ENCODE data around the gene QRICH2. TPM values are rescaled to one million over a fixed set of nuclear protein-coding genes. Genes with fewer than 3 reads are reported as not detected.

Gene QRICH2
- total and polyA plus RNA-seq, 2 of the 4 experiments (the other 2 are of a cell fraction), result 4.3 to 4.8 TPM

DNA sequence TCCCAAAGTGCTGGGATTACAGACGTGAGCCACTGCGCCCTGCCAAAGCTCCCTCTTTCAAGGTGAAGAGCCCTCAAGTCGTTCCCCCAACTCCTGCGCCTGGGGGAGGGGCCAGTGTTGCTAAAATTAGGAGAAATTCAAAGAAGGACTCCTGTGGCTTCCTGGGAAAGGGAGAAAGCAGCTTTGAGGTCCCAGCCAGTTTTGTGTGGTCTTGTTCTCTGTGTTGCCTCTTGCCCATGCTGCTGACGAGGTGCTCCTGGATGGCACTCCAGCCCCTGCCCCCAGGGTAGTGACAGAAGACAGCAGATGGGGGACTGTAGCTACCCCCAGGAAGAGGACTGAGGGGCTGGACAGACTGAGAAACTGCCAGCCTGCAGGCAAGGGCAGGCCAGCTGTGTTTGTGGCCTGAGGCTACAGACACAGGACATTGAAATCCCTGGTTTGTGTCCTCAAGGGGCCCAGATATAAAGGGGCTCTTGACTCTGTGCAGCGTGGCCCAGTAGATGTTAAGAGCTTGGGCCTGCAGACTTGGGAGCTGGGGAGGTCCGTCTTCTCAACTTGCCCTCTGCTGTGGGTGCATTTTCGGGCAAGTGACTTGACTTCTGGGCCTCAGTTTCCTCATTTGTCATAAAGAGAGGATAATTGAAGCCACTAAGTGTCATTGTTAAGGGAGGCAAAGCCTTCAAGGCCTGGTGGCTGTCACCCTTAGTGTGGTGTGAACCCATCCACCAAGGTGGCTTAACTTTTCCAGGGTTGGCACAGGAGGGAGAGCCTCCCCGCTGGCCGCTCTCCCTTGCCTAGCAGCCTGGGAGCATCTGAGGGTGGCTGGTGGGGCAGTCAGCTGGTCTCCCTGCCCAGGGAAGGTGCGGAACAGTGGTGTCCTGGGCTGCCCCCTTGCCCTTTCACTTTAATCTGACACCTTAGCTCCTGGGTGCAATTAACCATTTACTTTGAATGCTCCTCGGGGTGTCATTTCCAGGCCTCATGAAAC is 38.8 kb downstream of the QRICH2 start:
- Histone ChIP-seq H2AFZ (replicated peaks; ENCODE audit: low read length, poor library complexity) (no peak overlapping the region), H3K18ac (ENCODE audit: low read depth, low read length) (no peak overlapping the region), H3K27ac (ENCODE audit: insufficient read depth, low read length) (no peak overlapping the region), H2AK5ac (ENCODE audit: low read depth, low read length) (no peak overlapping the region), H3K56ac (ENCODE audit: extremely low read depth, insufficient read depth, low read length) (no peak overlapping the region), H4K5ac (ENCODE audit: low read depth, low read length) (no peak overlapping the region), H4K91ac (ENCODE audit: insufficient read depth, low read depth, low read length) (no peak overlapping the region), H2BK120ac (ENCODE audit: low read depth, low read length) (no peak overlapping the region), H2BK15ac (ENCODE audit: low read depth, low read length) (no peak overlapping the region), H2BK20ac (ENCODE audit: low read depth, low read length) (no peak overlapping the region), H3K79me1 (ENCODE audit: low read depth in 1 of 2, low read length in 2 of 2) (peaks cover 32 to 58% of the 10 kb centered on the region in 2 experiments), H4K20me1 (ENCODE audit: insufficient read depth, low read length) (no peaks in the 10 kb centered on the region), H3K4me1 (ENCODE audit: control insufficient read depth, insufficient read depth, low read length) (peaks cover 13% of the 10 kb centered on the region), H3K14ac (replicated peaks; ENCODE audit: low read depth, low read length) (no peak overlapping the region), H4K8ac (ENCODE audit: low read depth in 2 of 2, low read length in 2 of 2) (no peak overlapping the region), H3K27me3 (ENCODE audit: control insufficient read depth, insufficient read depth, low read length) (no peaks in the 10 kb centered on the region), H3K9me3 (ENCODE audit: control insufficient read depth, insufficient read depth, low read length) (no peaks in the 10 kb centered on the region), H3K4me2 (ENCODE audit: low read depth, low read length) (no peak overlapping the region), H3K23ac (ENCODE audit: low read depth, low read length) (0 out of 2 replicates have a peak overlapping the region, but pooled peaks have one; percentile 32), H3K9me1 (ENCODE audit: insufficient read depth, low read length) (peaks cover 5% of the 10 kb centered on the region; the same call in 1 of the 2 replicates), H2AK9ac (replicated peaks; ENCODE audit: low read depth, low read length, poor library complexity) (peak overlapping the region; percentile 20), H3K9ac (ENCODE audit: low read depth, low read length) (no peak overlapping the region), H3K4ac (ENCODE audit: low read depth, low read length) (no peak overlapping the region; the same call in 1 of the 2 replicates), H3K4me3 (ENCODE audit: insufficient read depth, low read depth, low read length) (no peak overlapping the region), H3K36me3 (ENCODE audit: control insufficient read depth, insufficient read depth, low read length) (peaks cover 8% of the 10 kb centered on the region), H2BK5ac (ENCODE audit: low read depth, low read length, poor library complexity, severe bottlenecking) (no peak overlapping the region)
- ATAC-seq (ENCODE audit: low read depth) (no peak), DNase-seq (no peak)
- 83% methylated on average over 1 of the region's 12 CpGs; no CpG with 5 or more reads in 1 of the 2 experiments for WGBS, 2 experiments (ENCODE audit: extremely low coverage in 2 of 2, insufficient read length in 1 of 2)
- in situ Hi-C loops (cut with MboI; ENCODE audit: low sequenced_read_pairs) (no loop called here), intact Hi-C loops (cut with micrococcal nuclease) (loop anchor here (5.0 kb wide), 1 partner anchor 132 kb away; no protein-coding TSS in a partner anchor), dilution Hi-C loops (cut with HindIII; ENCODE audit: low sequenced_read_pairs, unreplicated experiment) (no loop called here)
- no TSS peak for BruUV-seq (replicated peaks)
- POLR2A ChIA-PET (ENCODE audit: unreplicated experiment), result interaction anchor here (0.5 kb wide), 1 partner anchor 107 kb away, joined by 4 read pairs; no protein-coding TSS in a partner anchor
- CTCF ChIA-PET, result interaction anchor here (1.7 kb wide), 1 partner anchor 10 kb away, joined by 6 read pairs; no protein-coding TSS in a partner anchor
- TF ChIP-seq RFX5 (IDR thresholded peaks at IDR 0.05; ENCODE audit: low read depth, low read length) (no peak), NFE2L2 (IDR thresholded peaks at IDR 0.05; ENCODE audit: low read depth, low read length) (no peak), MXI1 (IDR thresholded peaks at IDR 0.05; ENCODE audit: borderline replicate concordance, low read depth, low read length) (no peak), CEBPB (IDR thresholded peaks at IDR 0.05; ENCODE audit: low read depth, low read length) (no peak)
